GM13976 (cell line): ENCODE measurements around the gene FPR1.

Experiments
- DNase-seq: peaks from one replicate; pipeline ENCODE4 v3.0.0; 2012; ENCODE audit warnings: low spot score
- CTCF ChIP-seq: IDR thresholded peaks from 2 replicates; pipeline ENCODE4 v1.5.1; 2012; ENCODE audit warnings: borderline replicate concordance, mild to moderate bottlenecking; ENCODE audit not compliant: insufficient read depth; ENCODE audit errors: extremely low read depth, missing control alignments, control extremely low read depth
- in situ Hi-C: fragments of 300-500 bp; cut with MboI; formaldehyde crosslinking; loops from one replicate; pipeline ENCODE4 v1.12.0; 2022; ENCODE audit warnings: low sequenced_read_pairs, mixed read lengths, inconsistent platforms; ENCODE audit not compliant: unreplicated experiment

Gene FPR1

GRCh38 chr19:51737924-51738323 lies 13.8 kb downstream of the FPR1 start:
- TF ChIP-seq CTCF, result no peak
- DNase-seq, result no peak
- in situ Hi-C loops, result no loop called here

- in situ Hi-C loops, result no loop called here
- DNase-seq, result no peak
These were observed 14.3 kb downstream of the FPR1 start for GRCh38 chr19:51737389-51737788.

GRCh38 chr19:51735759-51736449 lies 15.8 kb downstream of the FPR1 start:
- no peak for DNase-seq
- no peak for TF ChIP-seq CTCF
- in situ Hi-C loops, result no loop called here

More at GRCh38 chr19:51737389-51737788, 14.3 kb downstream of the FPR1 start:
- TF ChIP-seq CTCF, result no peak

GRCh38 chr19:51733742-51734522 lies 17.7 kb downstream of the FPR1 start:
- TF ChIP-seq CTCF, result no peak
- in situ Hi-C loops, result no loop called here
- no peak for DNase-seq

- no peak for TF ChIP-seq CTCF
- no peak for DNase-seq
- in situ Hi-C loops, result no loop called here
These were observed 21.9 kb downstream of the FPR1 start for GRCh38 chr19:51729781-51730180.

- no peak for TF ChIP-seq CTCF
- in situ Hi-C loops, result no loop called here
- DNase-seq, result no peak
These were observed 24.3 kb downstream of the FPR1 start for GRCh38 chr19:51727349-51727880.
